GM18909 (cell line): ENCODE data around the gene PHTF1.
A peak's percentile ranks its signal among the peaks of the same experiment; 100 is the strongest.
"Not testable (repeated sequence)": the region's sequence is repeated elsewhere in the genome, so short reads cannot be mapped to it uniquely, and the experiment has no call there.

Experiments
- ATAC-seq: cut with Tn5 transposase; IDR thresholded peaks from one replicate; pipeline ENCODE4 v1.9.1; 2021; ENCODE audit warnings: mild to moderate bottlenecking; ENCODE audit not compliant: unreplicated experiment, poor library complexity

Gene PHTF1

GRCh38 chr1:113742515-113742914, 16.8 kb downstream of the PHTF1 start:
- ATAC-seq = peak; percentile 65

GRCh38 chr1:113734357-113735055, 24.8 kb downstream of the PHTF1 start:
- no peak for ATAC-seq

DNA sequence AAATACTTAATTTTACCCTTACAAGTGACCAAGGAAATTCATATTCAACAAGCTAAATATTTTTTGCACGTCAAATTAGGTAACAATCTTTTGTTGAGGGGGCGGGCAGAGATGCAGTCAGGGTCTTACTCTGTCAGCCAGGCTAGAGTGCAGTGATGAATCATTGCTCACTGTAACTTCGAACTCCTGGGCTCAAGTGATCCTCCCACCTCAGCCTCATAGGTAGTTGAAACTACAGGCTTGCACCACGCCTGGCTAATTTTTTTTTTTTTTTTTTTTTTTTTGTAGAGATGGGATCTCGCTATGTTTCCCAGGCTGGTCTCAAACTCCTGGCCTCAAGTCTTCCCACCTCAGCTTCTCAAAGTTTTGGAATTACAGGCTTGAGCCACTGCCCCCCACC, 26.5 kb downstream of the PHTF1 start:
- no peak for ATAC-seq

DNA sequence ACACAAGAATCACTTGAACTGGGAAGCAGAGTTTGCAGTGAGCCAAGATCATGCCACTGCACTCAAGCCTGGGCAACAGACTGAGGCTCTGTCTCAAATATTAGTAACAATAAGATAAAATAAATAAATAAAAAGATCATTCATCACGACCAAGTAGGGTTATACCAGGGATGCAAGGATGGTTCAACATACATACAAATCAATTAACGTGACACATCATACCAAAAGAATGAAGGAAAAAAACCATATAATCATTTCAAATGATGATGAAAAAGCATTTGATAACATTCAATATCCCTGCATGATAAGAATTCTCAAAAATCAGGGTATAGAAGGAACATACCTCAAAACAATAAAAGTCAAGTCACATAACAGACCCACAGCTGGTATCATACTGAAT, 38.3 kb downstream of the PHTF1 start:
- ATAC-seq = no peak

- not testable (repeated sequence) for ATAC-seq
Measured at GRCh38 chr1:113718621-113719020, 40.7 kb downstream of the PHTF1 start.

DNA sequence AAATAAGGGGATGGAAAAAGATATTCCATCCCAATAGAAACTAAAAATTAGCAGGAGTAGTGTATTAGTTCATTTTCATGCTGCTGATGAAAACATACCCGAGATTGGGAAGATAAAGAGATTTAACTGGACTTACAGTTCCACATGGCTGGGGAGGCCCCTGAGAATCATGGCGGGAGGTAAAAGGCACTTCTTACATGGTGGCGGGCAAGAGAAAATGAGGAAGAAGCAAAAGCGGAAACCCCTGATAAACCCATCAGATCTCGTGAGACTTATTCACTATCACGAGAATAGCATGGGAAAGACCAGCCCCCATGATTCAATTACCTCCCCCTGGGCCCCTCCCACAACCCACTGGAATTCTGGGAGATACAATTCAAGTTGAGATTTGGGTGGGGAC, 41.8 kb downstream of the PHTF1 start:
- ATAC-seq = not testable (repeated sequence)

DNA sequence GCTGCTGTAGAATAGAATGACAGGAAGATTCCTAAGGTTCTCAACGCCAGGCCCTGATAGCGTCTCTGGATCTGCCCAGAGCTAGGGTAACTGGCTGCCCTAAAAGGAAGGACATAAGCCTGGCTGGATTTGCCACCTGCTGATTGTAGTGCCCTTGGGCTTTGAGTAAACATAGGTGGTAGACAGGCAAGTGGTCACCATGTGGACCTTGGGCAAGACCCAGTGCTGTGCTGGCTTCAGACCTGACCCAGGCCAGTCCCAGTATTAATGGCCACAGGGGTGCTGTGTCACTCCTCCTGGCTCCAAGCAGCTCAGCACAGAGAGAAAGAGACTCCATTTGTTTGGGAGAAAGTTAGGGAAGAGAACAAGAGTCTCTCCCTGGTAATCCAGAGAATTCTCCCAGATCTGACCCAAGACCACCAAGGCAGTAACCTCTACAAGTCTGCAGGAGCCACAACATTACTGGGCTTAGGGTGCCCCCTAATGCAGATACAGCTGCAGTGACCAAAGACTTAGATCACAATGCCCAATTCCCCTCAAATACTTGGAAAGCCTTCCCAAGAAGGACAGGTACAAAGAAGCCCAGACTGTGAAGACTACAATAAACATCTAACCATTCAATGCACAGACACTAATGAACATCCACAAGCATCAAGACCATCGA, 44.5 kb downstream of the PHTF1 start:
- ATAC-seq = no peak

DNA sequence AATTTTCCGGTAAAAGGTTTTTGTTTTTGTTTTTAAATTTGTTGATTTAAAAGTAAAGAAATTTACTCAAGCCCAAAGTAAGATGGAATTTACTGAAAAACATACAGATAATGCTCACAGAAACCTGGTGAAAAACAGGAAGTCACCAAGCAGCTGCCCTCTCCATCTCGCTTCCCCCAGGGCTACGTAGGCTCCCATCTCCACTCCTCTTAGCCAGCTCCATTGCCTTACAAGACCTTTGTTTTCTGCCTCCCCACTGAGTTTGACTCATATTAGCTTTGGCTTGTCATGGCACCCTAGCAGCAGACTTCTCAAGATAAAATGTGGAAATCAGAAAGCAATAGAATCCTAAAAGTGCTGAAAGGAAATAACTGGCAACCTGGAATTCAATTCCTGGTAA, 57.9 kb downstream of the PHTF1 start:
- ATAC-seq = no peak

DNA sequence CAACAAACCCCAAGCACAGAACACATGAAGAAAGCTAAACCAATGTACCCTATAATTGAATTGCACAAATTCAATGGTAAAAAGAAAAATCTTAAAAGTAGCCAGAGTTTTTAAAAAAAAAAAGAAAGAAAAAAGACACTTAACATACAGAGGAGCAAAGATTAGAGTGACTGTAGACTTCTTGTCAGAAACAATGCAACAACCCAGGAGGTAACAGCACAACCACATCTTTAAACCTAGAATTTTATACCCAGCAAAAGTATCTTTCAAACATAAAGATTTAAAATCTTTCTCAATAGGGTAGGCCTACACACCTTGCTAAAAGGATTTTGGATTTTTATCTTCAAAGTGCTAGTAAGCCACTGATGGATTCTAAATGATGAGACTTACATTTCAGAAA, 64.4 kb downstream of the PHTF1 start:
- no peak for ATAC-seq

DNA sequence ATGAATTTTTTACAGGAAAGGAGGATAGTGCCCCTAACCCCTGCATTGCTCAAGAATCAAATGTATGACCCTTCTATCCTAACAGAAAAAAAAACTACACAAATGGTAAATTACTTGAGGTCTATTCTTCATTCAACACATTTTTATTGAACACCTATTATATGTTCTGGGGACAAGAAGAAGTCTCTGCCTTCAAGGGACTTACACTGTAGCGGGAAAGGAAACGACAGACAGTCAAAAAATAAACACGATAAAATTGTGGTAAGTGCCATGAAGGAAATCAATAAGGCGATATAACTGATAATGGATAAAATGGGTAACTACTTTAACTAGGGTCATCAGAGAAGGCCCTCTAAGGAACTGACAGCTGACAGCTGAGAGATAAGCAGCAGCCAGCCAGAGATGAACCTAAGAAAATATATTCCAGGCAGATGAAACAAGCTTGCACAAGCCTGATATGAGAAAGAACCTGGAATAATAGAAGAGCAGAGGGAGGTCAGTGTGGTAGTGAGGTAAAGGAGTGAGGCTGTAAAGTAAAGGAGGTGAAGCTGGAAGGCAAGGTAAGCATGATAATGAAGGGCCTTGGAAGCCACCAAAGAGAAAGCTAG, 66.4 kb downstream of the PHTF1 start:
- ATAC-seq = no peak

DNA sequence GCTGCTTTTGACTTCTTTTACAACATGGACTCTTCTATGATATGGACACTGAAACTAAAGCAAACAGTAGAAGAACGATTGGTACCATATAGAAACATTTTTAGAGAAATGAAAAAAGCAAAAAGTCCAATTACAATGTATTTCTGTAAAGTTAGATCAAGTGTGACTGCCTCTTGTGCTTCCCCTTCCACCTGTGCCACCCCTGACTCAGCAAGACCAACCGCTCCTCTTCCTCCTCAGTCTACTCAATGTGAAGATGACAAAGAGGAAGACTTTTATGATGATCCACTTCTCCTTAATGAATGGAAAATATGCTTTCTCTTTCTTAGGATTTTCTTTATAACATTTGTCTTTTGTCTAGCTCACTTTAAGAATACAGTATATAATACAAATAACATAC, 66.9 kb downstream of the PHTF1 start:
- no peak for ATAC-seq

DNA sequence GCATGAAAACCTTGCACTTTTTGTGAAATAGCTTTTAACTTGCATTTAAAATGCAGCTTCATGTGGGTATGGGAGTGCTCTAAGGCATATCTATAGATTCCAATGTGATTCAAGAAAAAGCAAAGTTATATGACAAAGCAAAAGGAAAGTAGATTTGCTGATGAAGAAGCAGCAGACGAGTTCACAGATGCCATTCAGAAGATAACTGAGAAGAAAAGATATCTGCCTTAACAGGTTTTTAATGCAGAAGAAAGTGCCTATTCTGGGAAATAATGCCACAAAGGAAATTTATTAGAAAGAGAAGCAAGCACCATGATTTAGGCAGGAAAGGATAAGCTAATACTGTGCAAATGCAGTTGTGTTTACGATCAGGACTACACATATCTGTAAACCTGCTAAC, 68.1 kb downstream of the PHTF1 start:
- ATAC-seq = no peak

GRCh38 chr1:113686891-113687618, 72.2 kb downstream of the PHTF1 start:
- ATAC-seq = no peak

DNA sequence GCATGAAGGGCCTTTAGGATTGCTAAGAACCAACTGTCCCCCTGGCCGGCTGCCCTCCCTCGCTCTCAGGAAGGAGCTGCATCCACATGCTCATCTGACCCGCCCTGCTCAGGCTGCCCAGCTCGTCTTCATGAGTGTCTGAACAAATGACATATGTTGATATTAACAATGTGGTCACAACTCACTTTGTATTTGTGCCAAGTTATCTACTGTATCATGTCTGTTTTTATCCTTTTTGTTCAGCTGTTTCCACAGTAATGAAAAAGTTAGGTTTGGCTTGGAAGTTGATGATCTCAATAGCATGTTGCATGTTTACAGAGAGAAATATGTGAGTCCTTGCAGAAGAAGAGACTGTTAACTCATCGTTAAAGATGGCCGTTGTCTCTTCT, 75.1 kb downstream of the PHTF1 start:
- ATAC-seq = no peak

- no peak for ATAC-seq
Measured at GRCh38 chr1:113683384-113684152, 75.7 kb downstream of the PHTF1 start.

DNA sequence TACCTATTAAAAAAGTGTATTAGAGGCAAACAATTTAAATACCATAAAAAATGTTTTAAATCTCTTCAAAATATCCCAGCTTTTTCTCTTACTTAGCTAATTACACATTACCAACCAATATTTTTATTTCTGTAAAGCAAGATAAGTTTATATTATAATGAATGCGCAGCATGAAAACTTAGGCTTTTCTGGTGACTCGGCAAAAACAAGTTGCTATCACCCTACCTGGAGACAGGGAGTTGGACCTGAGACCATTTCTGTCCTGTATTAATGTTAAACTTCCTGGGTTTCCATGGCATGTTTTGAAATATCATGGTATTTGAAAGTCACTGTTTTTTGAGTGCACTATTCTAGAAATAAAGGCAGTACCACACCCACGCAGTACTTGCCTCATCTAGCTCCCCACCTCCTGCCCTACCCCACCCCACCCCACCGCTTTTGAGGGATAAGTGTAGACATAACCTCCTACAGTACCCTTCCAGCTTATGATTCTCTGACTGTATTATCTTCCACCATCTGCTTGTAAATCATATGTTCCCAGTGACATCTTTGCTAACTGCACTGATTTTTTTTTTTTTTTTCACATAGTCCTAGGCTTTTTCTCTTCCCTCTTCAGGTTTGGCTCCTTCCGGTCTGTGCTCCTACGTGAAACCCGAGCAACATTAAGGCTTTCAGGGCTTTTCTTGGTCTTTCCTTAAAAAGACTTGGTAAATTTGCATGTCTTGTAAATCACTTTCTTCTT, 77.5 kb downstream of the PHTF1 start:
- no peak for ATAC-seq

DNA sequence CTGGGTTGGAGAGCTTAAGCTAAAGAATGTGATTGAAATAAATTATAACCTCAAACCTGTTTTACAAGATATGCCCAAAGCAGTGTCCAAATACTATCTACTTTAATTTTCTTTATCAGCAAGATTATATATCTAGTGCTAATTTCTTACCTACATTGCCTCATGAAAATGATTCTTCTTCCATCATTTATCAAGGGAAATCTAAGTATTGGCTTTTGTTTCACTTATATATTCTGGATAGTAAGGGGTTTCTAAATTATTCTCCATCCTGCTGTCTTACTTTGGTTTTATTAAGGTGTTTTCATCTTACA, 81.2 kb downstream of the PHTF1 start:
- no peak for ATAC-seq

GRCh38 chr1:113677250-113678158, 81.8 kb downstream of the PHTF1 start:
- no peak for ATAC-seq

DNA sequence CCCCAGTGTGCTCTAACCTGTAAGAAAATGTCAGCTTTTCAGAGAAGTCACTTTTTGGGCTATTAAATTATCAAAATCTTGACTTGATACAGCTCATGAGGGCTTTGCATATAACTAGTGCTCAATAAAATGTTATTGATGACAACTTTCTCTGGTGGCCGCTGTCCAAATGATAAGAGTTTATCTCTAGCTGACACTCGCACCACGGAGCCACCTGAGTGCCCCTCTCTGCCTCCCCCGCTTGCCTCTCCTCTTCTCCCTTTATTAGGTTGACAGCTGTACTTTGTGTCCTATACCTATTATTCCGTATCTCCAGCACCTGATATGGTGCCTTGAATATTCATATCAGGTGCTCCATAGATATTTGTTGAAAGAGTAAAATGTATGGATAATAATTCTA, 82.8 kb downstream of the PHTF1 start:
- no peak for ATAC-seq
